Hepatocyte (in vitro differentiated cells): ENCODE measurements around the gene PLEKHF1. TPM values are rescaled to one million over a fixed set of nuclear protein-coding genes. Genes with fewer than 3 reads are reported as not detected.

Source experiments
- DNase-seq: peaks from one replicate; pipeline ENCODE4 v3.0.0-alpha.2; 2016; ENCODE audit warnings: low spot score
- H2AFZ ChIP-seq: fragments of 200-600 bp; sonication (generic); 2 replicates; pipeline ENCODE4 v1.6.0; 2016; ENCODE audit warnings: antibody characterized with exemption, mild to moderate bottlenecking
- H3K27ac ChIP-seq: fragments of 200-600 bp; sonication (generic); 2 replicates; pipeline ENCODE4 v1.5.1; 2016; ENCODE audit warnings: mild to moderate bottlenecking
- H3K27me3 ChIP-seq: fragments of 200-600 bp; sonication (generic); 2 replicates; pipeline ENCODE4 v1.6.1; 2016
- H3K36me3 ChIP-seq: fragments of 200-600 bp; sonication (generic); replicated peaks from 2 replicates; pipeline ENCODE4 v1.5.1; 2016; ENCODE audit warnings: low read depth; ENCODE audit not compliant: insufficient read depth
- H3K4me1 ChIP-seq: fragments of 200-600 bp; sonication (generic); 2 replicates; pipeline ENCODE4 v1.5.1; 2016; ENCODE audit warnings: mild to moderate bottlenecking, moderate library complexity; ENCODE audit not compliant: insufficient read depth
- H3K4me2 ChIP-seq: fragments of 200-600 bp; sonication (generic); 2 replicates; pipeline ENCODE4 v1.6.0; 2016
- H3K4me3 ChIP-seq: fragments of 200-600 bp; sonication (generic); 2 replicates; pipeline ENCODE4 v1.5.1; 2016; ENCODE audit warnings: mild to moderate bottlenecking
- H3K79me2 ChIP-seq: fragments of 200-600 bp; sonication (generic); 2 replicates; pipeline ENCODE4 v1.6.0; 2017; ENCODE audit warnings: mild to moderate bottlenecking
- H3K9me2 ChIP-seq: fragments of 200-600 bp; sonication (generic); replicated peaks from 2 replicates; pipeline ENCODE4 v1.6.0; 2017; ENCODE audit warnings: mild to moderate bottlenecking; ENCODE audit not compliant: insufficient read depth
- H3K9me3 ChIP-seq: fragments of 200-600 bp; sonication (generic); 2 replicates; pipeline ENCODE4 v1.5.1; 2016; ENCODE audit warnings: low read depth, mild to moderate bottlenecking
- H4K20me1 ChIP-seq: fragments of 200-600 bp; sonication (generic); 2 replicates; pipeline ENCODE4 v1.6.0; 2016; ENCODE audit warnings: mild to moderate bottlenecking; ENCODE audit not compliant: insufficient read depth, poor library complexity, severe bottlenecking
- EZH2 ChIP-seq: fragments of 200-600 bp; sonication (generic); IDR thresholded peaks from 2 replicates; pipeline ENCODE4 v1.6.1; 2016; ENCODE audit warnings: antibody characterized with exemption, mild to moderate bottlenecking, borderline replicate concordance
- EZH2phosphoT487 ChIP-seq: fragments of 200-600 bp; sonication (generic); IDR thresholded peaks from one replicate; pipeline ENCODE4 v1.6.1; 2018; ENCODE audit warnings: antibody characterized with exemption, mild to moderate bottlenecking, low read depth, moderate library complexity; ENCODE audit not compliant: unreplicated experiment, severe bottlenecking
- WGBS: methylation state at CpG from one replicate; pipeline ENCODE4 v1.1.6; 2016; ENCODE audit warnings: low lambda C conversion rate; ENCODE audit errors: missing lambda C conversion rate; 5-methylcytosine and 5-hydroxymethylcytosine counted together
- polyA plus RNA-seq: library from polyadenylated mRNA; unstranded; fragments of >200 nt; fragmentation: Nextera tagmentation; extraction: Ambion mirVana; gene quantifications from 2 replicates; pipeline ENCODE4 v1.2.1, GENCODE V29; 2016
- total RNA-seq: library from RNA; depleted of rRNA; stranded (reverse); fragments of >200 nt; gene quantifications from 2 replicates; pipeline ENCODE4 v1.2.3, GENCODE V29; 2014
- TF ChIP-seq, protein P1 (sequence below): fragments of 200-600 bp; sonication (generic); IDR thresholded peaks from 2 replicates; pipeline ENCODE4 v1.5.1; 2016; ENCODE audit warnings: antibody characterized with exemption, mild to moderate bottlenecking; ENCODE audit not compliant: poor library complexity

The PLEKHF1 gene
- total and polyA plus RNA-seq, 2 experiments from 2014 or later = 2.4 to 2.7 TPM

DNA sequence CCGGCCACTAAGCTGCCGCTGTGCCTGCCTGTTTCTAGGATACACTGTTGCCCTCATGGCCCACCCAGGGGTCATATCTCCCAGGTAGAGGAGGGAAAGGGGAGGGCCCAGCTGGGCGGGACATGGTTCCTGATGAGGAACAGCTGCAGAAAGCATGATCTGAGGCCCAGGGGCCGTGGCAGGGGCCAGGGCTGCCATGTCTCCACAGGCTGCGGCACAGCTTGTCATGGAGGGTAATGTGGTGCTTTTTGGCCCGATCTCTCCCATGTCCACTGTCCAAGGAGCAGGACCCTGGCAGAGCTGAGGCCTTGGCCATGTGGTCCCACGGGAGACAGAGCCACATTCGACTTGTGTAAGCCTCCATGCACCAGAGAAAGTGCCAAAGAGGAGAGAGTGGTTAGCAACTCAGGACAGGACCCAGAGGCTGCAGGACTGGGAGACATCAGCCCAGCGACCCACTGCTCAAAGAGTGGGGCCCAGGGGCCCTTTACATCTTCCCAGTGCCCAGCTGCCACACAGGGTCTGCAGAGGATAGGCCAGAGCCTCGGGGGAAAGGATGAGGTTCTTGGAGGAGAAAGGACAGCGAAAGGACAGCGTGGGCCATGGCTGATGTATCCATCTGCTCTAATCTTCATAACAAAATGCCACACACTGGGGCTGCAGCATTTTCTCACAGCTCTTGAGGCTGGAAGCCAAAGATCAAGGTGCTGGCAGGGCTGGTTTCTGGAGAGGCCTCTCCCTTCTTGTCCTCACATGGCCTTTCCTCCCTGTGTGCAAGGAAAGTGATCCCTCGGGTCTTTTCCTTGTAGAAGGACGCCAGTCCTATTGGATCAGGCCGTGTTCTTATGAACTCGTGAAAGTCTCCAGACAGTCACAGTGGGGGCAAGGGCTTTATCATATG is 47.6 kb upstream of the PLEKHF1 start:
- no peak for DNase-seq
- TF ChIP-seq, protein P1, sequence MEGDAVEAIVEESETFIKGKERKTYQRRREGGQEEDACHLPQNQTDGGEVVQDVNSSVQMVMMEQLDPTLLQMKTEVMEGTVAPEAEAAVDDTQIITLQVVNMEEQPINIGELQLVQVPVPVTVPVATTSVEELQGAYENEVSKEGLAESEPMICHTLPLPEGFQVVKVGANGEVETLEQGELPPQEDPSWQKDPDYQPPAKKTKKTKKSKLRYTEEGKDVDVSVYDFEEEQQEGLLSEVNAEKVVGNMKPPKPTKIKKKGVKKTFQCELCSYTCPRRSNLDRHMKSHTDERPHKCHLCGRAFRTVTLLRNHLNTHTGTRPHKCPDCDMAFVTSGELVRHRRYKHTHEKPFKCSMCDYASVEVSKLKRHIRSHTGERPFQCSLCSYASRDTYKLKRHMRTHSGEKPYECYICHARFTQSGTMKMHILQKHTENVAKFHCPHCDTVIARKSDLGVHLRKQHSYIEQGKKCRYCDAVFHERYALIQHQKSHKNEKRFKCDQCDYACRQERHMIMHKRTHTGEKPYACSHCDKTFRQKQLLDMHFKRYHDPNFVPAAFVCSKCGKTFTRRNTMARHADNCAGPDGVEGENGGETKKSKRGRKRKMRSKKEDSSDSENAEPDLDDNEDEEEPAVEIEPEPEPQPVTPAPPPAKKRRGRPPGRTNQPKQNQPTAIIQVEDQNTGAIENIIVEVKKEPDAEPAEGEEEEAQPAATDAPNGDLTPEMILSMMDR = no peak
- no peak for TF ChIP-seq EZH2phosphoT487
- no peak overlapping the region for H2AFZ ChIP-seq
- 91% methylated on average over 16 of the region's 16 CpGs for WGBS
- H3K4me3 ChIP-seq = no peak overlapping the region
- no peaks in the 10 kb centered on the region for H3K27me3 ChIP-seq
- no peaks in the 10 kb centered on the region for H4K20me1 ChIP-seq
- H3K9me3 ChIP-seq = no peaks in the 10 kb centered on the region
- H3K4me2 ChIP-seq = no peak overlapping the region
- no peaks in the 10 kb centered on the region for H3K9me2 ChIP-seq
- H3K27ac ChIP-seq = no peak overlapping the region
- H3K79me2 ChIP-seq = no peaks in the 10 kb centered on the region
- H3K4me1 ChIP-seq = no peaks in the 10 kb centered on the region
- no peaks in the 10 kb centered on the region for H3K36me3 ChIP-seq

DNA sequence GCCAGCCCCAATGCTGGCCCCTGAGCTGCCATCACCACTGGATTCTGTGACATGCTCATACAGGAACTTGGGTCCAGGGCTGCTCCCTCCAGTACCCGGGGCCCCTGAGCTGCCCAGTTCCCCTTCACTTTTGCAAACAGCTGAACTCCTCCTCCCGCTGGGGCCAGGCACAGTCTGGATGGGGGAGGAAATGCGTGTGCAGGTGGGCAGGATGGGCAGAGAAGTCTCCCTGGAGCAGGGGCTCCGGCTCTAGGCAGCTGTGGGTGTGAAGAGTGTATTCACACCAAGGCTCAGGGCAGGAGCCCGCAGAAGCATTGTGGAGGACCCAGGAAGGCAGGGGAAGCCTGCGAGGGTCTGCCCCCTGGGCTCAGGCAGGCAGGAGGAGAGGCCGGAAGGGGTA is 46.8 kb upstream of the PLEKHF1 start:
- Histone ChIP-seq H3K36me3 (no peaks in the 10 kb centered on the region), H3K79me2 (no peaks in the 10 kb centered on the region), H4K20me1 (no peaks in the 10 kb centered on the region), H3K4me1 (no peaks in the 10 kb centered on the region), H3K27ac (no peak overlapping the region), H3K27me3 (no peaks in the 10 kb centered on the region), H3K9me3 (no peaks in the 10 kb centered on the region), H3K4me3 (no peak overlapping the region), H3K4me2 (no peak overlapping the region), H3K9me2 (no peaks in the 10 kb centered on the region), H2AFZ (no peak overlapping the region)
- no peak for DNase-seq
- no peak for TF ChIP-seq EZH2
- 88% methylated on average over 7 of the region's 7 CpGs for WGBS

DNA sequence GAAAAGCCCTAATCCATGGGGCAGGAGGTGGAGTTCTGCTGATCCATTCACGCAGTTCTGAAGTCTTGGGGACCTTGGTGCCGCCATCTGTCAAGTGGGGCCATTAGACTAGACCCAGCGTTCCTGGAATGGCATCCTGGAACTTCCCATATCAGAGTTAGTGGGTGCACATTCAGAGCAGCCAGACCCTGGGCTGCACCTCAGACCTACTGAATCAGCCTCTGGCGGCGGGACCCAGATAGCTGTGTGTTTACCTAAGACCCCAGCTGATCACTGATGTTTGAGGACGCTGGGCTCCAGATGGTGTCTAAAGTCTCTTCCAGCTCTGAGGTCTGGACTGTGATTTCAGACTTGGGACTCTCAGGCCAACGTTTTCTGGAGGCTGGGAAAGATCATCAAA is 46.4 kb upstream of the PLEKHF1 start:
- H3K9me2 ChIP-seq = no peaks in the 10 kb centered on the region
- DNase-seq = no peak
- no peak overlapping the region for H3K4me3 ChIP-seq
- TF ChIP-seq, protein P1 = no peak
- TF ChIP-seq EZH2 (no peak), EZH2phosphoT487 (no peak)
- H3K9me3 ChIP-seq = no peaks in the 10 kb centered on the region
- H4K20me1 ChIP-seq = no peaks in the 10 kb centered on the region
- no peak overlapping the region for H3K27ac ChIP-seq
- no peak overlapping the region for H2AFZ ChIP-seq
- no peaks in the 10 kb centered on the region for H3K36me3 ChIP-seq
- no peaks in the 10 kb centered on the region for H3K27me3 ChIP-seq
- H3K79me2 ChIP-seq = no peaks in the 10 kb centered on the region
- H3K4me1 ChIP-seq = no peaks in the 10 kb centered on the region
- H3K4me2 ChIP-seq = no peak overlapping the region
- 63% methylated on average over 7 of the region's 7 CpGs for WGBS

DNA sequence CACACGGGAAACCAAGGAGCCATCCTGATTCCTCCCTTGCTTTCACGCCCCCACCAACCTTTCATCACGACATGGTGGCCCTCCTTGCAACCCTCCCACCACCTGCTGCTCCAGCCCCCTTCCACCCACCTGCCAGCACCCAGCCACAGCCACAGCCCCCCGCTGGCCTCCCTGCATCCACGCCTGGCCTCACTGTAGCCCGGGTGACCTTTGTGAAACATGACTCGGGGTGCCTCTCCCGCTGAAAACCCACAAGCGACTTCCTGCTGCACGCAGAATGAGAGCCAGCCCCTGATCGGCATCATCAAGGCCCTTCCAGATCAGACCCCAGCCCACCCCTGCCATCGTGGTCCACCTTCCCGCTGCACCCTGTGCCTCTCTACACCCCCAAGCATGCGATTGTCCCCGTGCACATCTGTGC is 44.3 kb upstream of the PLEKHF1 start:
- no peaks in the 10 kb centered on the region for H4K20me1 ChIP-seq
- TF ChIP-seq, protein P1 = no peak
- TF ChIP-seq EZH2phosphoT487 (no peak), EZH2 (no peak)
- H3K4me1 ChIP-seq = no peaks in the 10 kb centered on the region
- no peaks in the 10 kb centered on the region for H3K27me3 ChIP-seq
- no peak overlapping the region for H3K27ac ChIP-seq
- no peak for DNase-seq
- WGBS = 92% methylated on average over 12 of the region's 15 CpGs
- no peaks in the 10 kb centered on the region for H3K36me3 ChIP-seq
- H3K9me2 ChIP-seq = no peaks in the 10 kb centered on the region
- no peak overlapping the region for H3K4me2 ChIP-seq
- no peaks in the 10 kb centered on the region for H3K9me3 ChIP-seq
- no peak overlapping the region for H3K4me3 ChIP-seq
- no peaks in the 10 kb centered on the region for H3K79me2 ChIP-seq
- H2AFZ ChIP-seq = no peak overlapping the region
